Chondrocyte (in vitro differentiated cells): Measurements from ENCODE around the gene GALR3. TPM values are rescaled to one million over a fixed set of nuclear protein-coding genes. Genes with fewer than 3 reads are reported as not detected.
"Not testable (repeated sequence)": the region's sequence is repeated elsewhere in the genome, so short reads cannot be mapped to it uniquely, and the experiment has no call there.

Experiments
- DNase-seq: peaks from one replicate; pipeline ENCODE4 v3.0.0; 2021; ENCODE audit warnings: mixed read lengths, low spot score
- H3K27ac Mint-ChIP-seq: one replicate; pipeline ENCODE4 v1.8.0; 2021; ENCODE audit warnings: mild to moderate bottlenecking, moderate library complexity, mixed read lengths; ENCODE audit not compliant: unreplicated experiment
- H3K27me3 Mint-ChIP-seq: 2 replicates; pipeline ENCODE4 v1.8.0; 2021; ENCODE audit warnings: low read depth, mixed read lengths
- H3K36me3 Mint-ChIP-seq: 2 replicates; pipeline ENCODE4 v1.8.0; 2021; ENCODE audit warnings: low read depth, mixed read lengths
- H3K4me1 Mint-ChIP-seq: 2 replicates; pipeline ENCODE4 v1.8.0; 2021; ENCODE audit warnings: low read depth, mild to moderate bottlenecking, mixed read lengths
- H3K4me3 Mint-ChIP-seq: one replicate; pipeline ENCODE4 v1.8.0; 2021; ENCODE audit warnings: mild to moderate bottlenecking, moderate library complexity, mixed read lengths; ENCODE audit not compliant: unreplicated experiment
- H3K9me3 Mint-ChIP-seq: 2 replicates; pipeline ENCODE4 v1.8.0; 2021; ENCODE audit warnings: low read depth, mixed read lengths
- total RNA-seq: library from RNA; stranded (reverse); gene quantifications from 3 replicates; pipeline ENCODE4 v1.2.1, GENCODE V29; 2021
- TF ChIP-seq, protein P1 (sequence below): fragments of 200-600 bp; sonication (generic); IDR thresholded peaks from 2 replicates; pipeline ENCODE4 v1.5.0; 2021; ENCODE audit warnings: antibody characterized with exemption, mild to moderate bottlenecking, moderate library complexity

The GALR3 gene
- total RNA-seq, 1 donor from 2014 or later = 0.37 TPM

GRCh38 chr22:37797874-37798500, 25.2 kb upstream of the GALR3 start:
- Mint-ChIP-seq H3K27ac (no peak overlapping the region), H3K9me3 (no peaks in the 10 kb centered on the region), H3K36me3 (no peaks in the 10 kb centered on the region), H3K4me1 (peaks cover 5% of the 10 kb centered on the region), H3K27me3 (no peaks in the 10 kb centered on the region), H3K4me3 (no peak overlapping the region)
- TF ChIP-seq, protein P1, sequence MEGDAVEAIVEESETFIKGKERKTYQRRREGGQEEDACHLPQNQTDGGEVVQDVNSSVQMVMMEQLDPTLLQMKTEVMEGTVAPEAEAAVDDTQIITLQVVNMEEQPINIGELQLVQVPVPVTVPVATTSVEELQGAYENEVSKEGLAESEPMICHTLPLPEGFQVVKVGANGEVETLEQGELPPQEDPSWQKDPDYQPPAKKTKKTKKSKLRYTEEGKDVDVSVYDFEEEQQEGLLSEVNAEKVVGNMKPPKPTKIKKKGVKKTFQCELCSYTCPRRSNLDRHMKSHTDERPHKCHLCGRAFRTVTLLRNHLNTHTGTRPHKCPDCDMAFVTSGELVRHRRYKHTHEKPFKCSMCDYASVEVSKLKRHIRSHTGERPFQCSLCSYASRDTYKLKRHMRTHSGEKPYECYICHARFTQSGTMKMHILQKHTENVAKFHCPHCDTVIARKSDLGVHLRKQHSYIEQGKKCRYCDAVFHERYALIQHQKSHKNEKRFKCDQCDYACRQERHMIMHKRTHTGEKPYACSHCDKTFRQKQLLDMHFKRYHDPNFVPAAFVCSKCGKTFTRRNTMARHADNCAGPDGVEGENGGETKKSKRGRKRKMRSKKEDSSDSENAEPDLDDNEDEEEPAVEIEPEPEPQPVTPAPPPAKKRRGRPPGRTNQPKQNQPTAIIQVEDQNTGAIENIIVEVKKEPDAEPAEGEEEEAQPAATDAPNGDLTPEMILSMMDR = no peak
- DNase-seq = no peak

GRCh38 chr22:37799979-37800378, 23.2 kb upstream of the GALR3 start:
- not testable (repeated sequence) for DNase-seq, H3K4me3 Mint-ChIP-seq, H3K27me3 Mint-ChIP-seq, H3K27ac Mint-ChIP-seq, H3K36me3 Mint-ChIP-seq, H3K9me3 Mint-ChIP-seq
- peaks cover 13% of the 10 kb centered on the region for H3K4me1 Mint-ChIP-seq

- Mint-ChIP-seq H3K9me3 (no peaks in the 10 kb centered on the region), H3K27ac (peak overlapping the region; percentile 49), H3K4me3 (peak overlapping the region; percentile 70), H3K36me3 (no peaks in the 10 kb centered on the region), H3K27me3 (no peaks in the 10 kb centered on the region), H3K4me1 (peaks cover 30% of the 10 kb centered on the region)
- DNase-seq = no peak
- TF ChIP-seq, protein P1 = no peak
These were observed 21.3 kb upstream of the GALR3 start for GRCh38 chr22:37801946-37802309.

DNA sequence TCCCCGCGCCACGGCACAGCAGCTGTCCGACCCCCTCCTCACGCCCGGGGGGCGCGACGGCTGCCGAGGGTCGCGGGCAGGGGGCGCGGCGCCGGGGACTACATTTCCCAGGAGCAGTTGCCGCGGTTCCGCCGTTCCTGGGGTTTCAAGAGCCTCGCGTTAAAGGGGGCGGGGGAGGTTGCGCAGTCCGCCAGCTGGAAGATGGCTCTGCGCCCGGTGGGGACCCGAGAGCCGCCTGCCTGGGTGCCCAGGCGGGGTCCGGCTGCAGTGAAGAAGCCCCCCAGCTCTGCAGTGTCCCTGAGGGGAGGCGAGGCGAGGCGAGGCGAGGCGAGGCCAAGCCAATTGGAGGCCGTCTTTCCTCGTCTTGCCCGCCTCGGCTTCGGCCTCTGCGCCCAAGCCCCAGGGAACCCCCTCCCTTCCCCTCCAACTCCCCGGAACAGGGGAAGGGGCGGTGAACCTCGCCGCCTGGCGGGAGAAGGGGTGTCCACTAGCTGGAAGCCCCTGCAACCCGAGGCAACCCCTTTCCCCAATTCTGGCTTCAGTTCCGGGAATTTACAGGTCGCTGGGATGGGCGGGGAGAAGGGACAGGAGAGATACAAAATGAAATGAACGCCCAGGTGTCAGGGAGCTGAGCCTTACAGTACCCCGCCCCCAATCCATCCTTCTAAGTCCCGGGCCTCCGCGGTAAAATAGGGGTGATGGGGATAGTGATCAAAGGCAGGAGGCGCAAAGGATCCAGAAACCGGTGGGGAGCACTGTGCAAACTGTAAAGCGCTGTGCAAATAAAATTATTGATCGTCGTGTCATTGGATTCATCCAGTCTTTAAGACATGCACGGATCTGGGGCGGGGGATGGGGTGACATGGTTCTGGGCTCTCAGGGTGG, 20.6 kb upstream of the GALR3 start:
- peak overlapping the region; percentile 70 for H3K4me3 Mint-ChIP-seq
- TF ChIP-seq, protein P1 = peak; percentile 32
- H3K27ac Mint-ChIP-seq = peak overlapping the region; percentile 27
- no peaks in the 10 kb centered on the region for H3K27me3 Mint-ChIP-seq
- H3K36me3 Mint-ChIP-seq = no peaks in the 10 kb centered on the region
- DNase-seq = no peak
- H3K4me1 Mint-ChIP-seq = peaks cover 36% of the 10 kb centered on the region
- no peaks in the 10 kb centered on the region for H3K9me3 Mint-ChIP-seq

DNA sequence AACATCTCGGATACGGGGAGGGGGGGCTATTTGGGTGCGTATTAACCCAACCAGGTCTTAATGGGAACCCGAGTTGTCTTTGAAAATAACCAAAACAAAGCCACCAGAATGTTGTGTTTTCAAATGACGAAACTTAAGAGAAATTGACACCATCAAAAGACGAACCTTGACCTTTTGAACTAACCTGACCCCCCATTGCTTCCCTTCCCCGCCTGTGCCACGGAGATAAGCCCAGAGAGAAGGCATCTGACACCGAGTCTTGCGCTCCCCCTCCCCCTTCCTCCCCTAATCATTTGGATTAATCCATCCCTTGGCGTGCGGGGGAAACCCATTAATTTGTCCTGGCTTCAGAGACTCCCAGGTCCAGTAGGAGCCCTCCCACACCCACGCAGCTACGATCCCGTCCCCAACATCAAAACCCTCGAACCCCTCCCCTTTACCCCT, 20.0 kb upstream of the GALR3 start:
- H3K9me3 Mint-ChIP-seq = no peaks in the 10 kb centered on the region
- no peaks in the 10 kb centered on the region for H3K36me3 Mint-ChIP-seq
- H3K27me3 Mint-ChIP-seq = no peaks in the 10 kb centered on the region
- no peak overlapping the region for H3K27ac Mint-ChIP-seq
- peak overlapping the region; percentile 70 for H3K4me3 Mint-ChIP-seq
- TF ChIP-seq, protein P1 = no peak
- DNase-seq = no peak
- H3K4me1 Mint-ChIP-seq = peaks cover 37% of the 10 kb centered on the region
